Endothelial cell of umbilical vein (primary cell): ENCODE results near the gene EPN2. TPM values are rescaled to one million over a fixed set of nuclear protein-coding genes. Genes with fewer than 3 reads are reported as not detected.

ENCODE experiments used
- BruUV-seq: library from RNA; stranded (reverse); fragments of 400-500 nt; replicated peaks from 2 replicates; lab custom pipeline; 2021; lab: Mats Ljungman, UMichigan
- CTCF ChIA-PET: fragments of 300-600, 350-600 bp; sonication (Branson Sonifier 250); formaldehyde crosslinking; loops from one replicate; lab custom pipeline; 2021; ENCODE audit warnings: antibody characterized with exemption, inconsistent platforms; lab: Charles Lee
- POLR2A ChIA-PET: fragments of 300-600, 350-600 bp; sonication (Branson Sonifier 250); formaldehyde crosslinking; loops from one replicate; lab custom pipeline; 2021; ENCODE audit warnings: antibody characterized with exemption, inconsistent platforms; lab: Charles Lee
- DNase-seq: peaks from one replicate; pipeline ENCODE4 v3.0.0-alpha.2; 2011; ENCODE audit warnings: low read depth, low spot score
- FAIRE-seq: peaks from 2 replicates; lab custom pipeline; 2011; peaks lifted over from hg19 to GRCh38; lab: Jason Lieb, UNC
- H2AFZ ChIP-seq: 2 replicates; pipeline ENCODE4 v1.6.0; 2012; ENCODE audit warnings: low read depth, low read length, control low read depth, inconsistent platforms
- H3K27ac ChIP-seq: 2 replicates; pipeline ENCODE4 v1.5.1; 2011; ENCODE audit warnings: low read depth, mild to moderate bottlenecking, control low read depth, low read length, moderate library complexity; ENCODE audit not compliant: insufficient read depth
- H3K27me3 ChIP-seq, 2 experiments: 2 replicates each; pipeline versions ENCODE4 v1.6.0 to v1.6.1; 2011; ENCODE audit warnings: low read length in 2 of 2, mixed read lengths in 1 of 2; ENCODE audit not compliant: control insufficient read depth in 2 of 2, insufficient read depth in 2 of 2
- H3K36me3 ChIP-seq, 2 experiments: 2 replicates in 1 of 2; 3 replicates in 1 of 2; pipeline ENCODE4 v1.5.1; 2011; ENCODE audit warnings: low read length in 2 of 2, mild to moderate bottlenecking in 1 of 2, moderate library complexity in 1 of 2; ENCODE audit not compliant: control insufficient read depth in 2 of 2, insufficient read depth in 2 of 2; ENCODE audit errors: extremely low read depth in 1 of 2
- H3K4me1 ChIP-seq: 3 replicates; pipeline ENCODE4 v1.5.1; 2011; ENCODE audit warnings: mild to moderate bottlenecking, low read length; ENCODE audit not compliant: control insufficient read depth, insufficient read depth; ENCODE audit errors: extremely low read depth
- H3K4me2 ChIP-seq: 2 replicates; pipeline ENCODE4 v1.6.1; 2011; ENCODE audit warnings: low read length, control low read depth, mixed read lengths; ENCODE audit not compliant: insufficient read depth
- H3K4me3 ChIP-seq, 3 experiments: fragments of 200-600 bp in 1 of 3; sonication (generic), shearing (Covaris generic) in 1 of 3; replicated peaks in 1 of 3; 2 replicates each; pipeline ENCODE4 v1.5.1; 2011 to 2016; ENCODE audit warnings: control low read depth in 3 of 3, low read length in 3 of 3, mild to moderate bottlenecking in 2 of 3, inconsistent platforms in 1 of 3, low read depth in 1 of 3, moderate library complexity in 1 of 3; ENCODE audit not compliant: insufficient read depth in 1 of 3
- H3K79me2 ChIP-seq: 2 replicates; pipeline ENCODE4 v1.6.0; 2012; ENCODE audit warnings: low read length, inconsistent platforms; ENCODE audit not compliant: control insufficient read depth, insufficient read depth
- H3K9ac ChIP-seq: replicated peaks from 2 replicates; pipeline ENCODE3; 2011; ENCODE audit warnings: low read length, control low read depth; ENCODE audit not compliant: insufficient read depth; ENCODE audit errors: extremely low read depth
- H3K9me1 ChIP-seq: replicated peaks from 3 replicates; pipeline ENCODE4 v1.6.0; 2011; ENCODE audit warnings: mild to moderate bottlenecking, low read length; ENCODE audit not compliant: control insufficient read depth, insufficient read depth; ENCODE audit errors: extremely low read depth
- H3K9me3 ChIP-seq: replicated peaks from 2 replicates; pipeline ENCODE4 v1.5.1; 2012; ENCODE audit warnings: low read length, inconsistent platforms; ENCODE audit not compliant: control insufficient read depth, insufficient read depth
- H4K20me1 ChIP-seq: replicated peaks from 2 replicates; pipeline ENCODE3; 2011; ENCODE audit warnings: mild to moderate bottlenecking, low read length; ENCODE audit not compliant: control insufficient read depth, insufficient read depth; ENCODE audit errors: extremely low read depth
- CTCF ChIP-seq, 2 donors: IDR thresholded peaks; 1 replicate in 1 of 2; 2 replicates in 1 of 2; pipeline ENCODE4 v1.5.1; 2011; ENCODE audit warnings: low read length in 2 of 2, mild to moderate bottlenecking in 2 of 2, moderate library complexity in 2 of 2, control low read depth in 1 of 2, inconsistent platforms in 1 of 2, low read depth in 1 of 2; ENCODE audit not compliant: insufficient read depth in 1 of 2; ENCODE audit errors: extremely low read depth in 1 of 2
- EZH2 ChIP-seq: IDR thresholded peaks from 2 replicates; pipeline ENCODE4 v1.6.1; 2012; ENCODE audit warnings: borderline replicate concordance, low read depth, mild to moderate bottlenecking, moderate library complexity, low read length, inconsistent platforms; ENCODE audit not compliant: severe bottlenecking
- FOS ChIP-seq: IDR thresholded peaks from 2 replicates; pipeline ENCODE4 v1.6.1; 2011; ENCODE audit warnings: mild to moderate bottlenecking, low read length, moderate library complexity, borderline replicate concordance; ENCODE audit not compliant: insufficient read depth
- GATA2 ChIP-seq: IDR thresholded peaks from 2 replicates; pipeline ENCODE4 v1.7.0; 2011; ENCODE audit warnings: low read depth, mild to moderate bottlenecking, moderate library complexity, mixed read lengths, low read length; ENCODE audit not compliant: insufficient read length, insufficient read depth
- JUN ChIP-seq: IDR thresholded peaks from 2 replicates; pipeline ENCODE4 v1.6.1; 2011; ENCODE audit warnings: borderline replicate concordance, low read depth; ENCODE audit not compliant: insufficient read length, insufficient read depth
- MAX ChIP-seq: IDR thresholded peaks from 2 replicates; pipeline ENCODE4 v1.6.1; 2011; ENCODE audit not compliant: insufficient read depth, insufficient read length
- MYC ChIP-seq: IDR thresholded peaks from one replicate; pipeline ENCODE4 v1.6.1; 2011; ENCODE audit warnings: mild to moderate bottlenecking, low read depth, low read length
- POLR2A ChIP-seq: IDR thresholded peaks from 2 replicates; pipeline ENCODE4 v1.6.1; 2012; ENCODE audit warnings: low read depth, mild to moderate bottlenecking, control low read depth, low read length
- POLR2AphosphoS5 ChIP-seq: IDR thresholded peaks from 2 replicates; pipeline ENCODE4 v1.6.1; 2012; ENCODE audit warnings: low read depth, mild to moderate bottlenecking, control low read depth, low read length, moderate library complexity; ENCODE audit not compliant: insufficient read depth
- dilution Hi-C: fragments of 300-500 bp; cut with MboI; formaldehyde crosslinking; loops from one replicate; pipeline ENCODE4 v1.15.0; 2019; ENCODE audit warnings: low sequenced_read_pairs; ENCODE audit not compliant: extremely low pct_ligation_motif_present
- intact Hi-C: fragments of 100-400 bp; cut with micrococcal nuclease; formaldehyde crosslinking; loops from one replicate; pipeline ENCODE4 v1.10.0; 2022
- polyA plus RNA-seq, 4 experiments: library from polyadenylated mRNA; depleted of rRNA in 3 of 4; stranded (reverse) in 3 of 4; unstranded in 1 of 4; fragments of >200 nt; gene quantifications; 2 replicates each; pipeline versions ENCODE4 v1.2.1 to v1.2.3, GENCODE V29; 2011 to 2012; ENCODE audit warnings: missing spikeins in 1 of 4
- total RNA-seq: library from RNA; stranded (reverse); gene quantifications from 2 replicates; pipeline ENCODE4 v1.2.3, GENCODE V29; 2021

Gene EPN2
- total and polyA plus RNA-seq, 2 donors (not counting 3 experiments of a cell fraction or from before 2014, with no cell fraction given) = 40.3 to 70.5 TPM

DNA sequence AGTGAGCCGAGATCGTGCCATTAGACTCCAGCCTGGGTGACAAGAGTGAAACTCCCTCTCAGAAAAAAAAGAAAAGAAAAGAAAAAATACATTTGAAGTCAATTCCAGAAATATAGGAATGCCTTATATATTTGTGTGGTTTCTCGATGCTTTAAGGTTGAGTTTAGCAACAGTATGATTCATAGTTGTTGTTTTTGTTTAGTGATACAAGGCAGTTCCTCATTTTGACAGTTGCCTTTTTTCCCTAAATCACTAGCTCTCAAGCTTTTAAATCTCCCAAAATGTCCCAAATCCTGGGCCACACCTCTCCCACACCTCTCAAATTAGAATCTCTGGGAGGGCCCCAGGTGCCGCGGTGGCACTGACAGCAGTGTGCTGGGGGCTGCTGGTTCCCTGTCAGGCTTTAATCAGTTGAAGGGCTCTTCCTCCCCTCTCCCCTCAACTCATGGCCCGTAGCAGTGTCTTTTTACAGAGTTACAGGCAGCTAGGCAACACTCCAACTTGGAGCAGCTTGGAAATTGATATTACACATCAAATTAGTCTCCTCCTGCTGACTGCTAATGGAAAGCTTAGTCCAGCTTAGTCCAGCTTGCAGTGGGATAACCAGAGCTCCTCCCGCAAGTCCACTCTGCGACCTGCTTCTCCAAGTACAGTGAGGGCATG, 58.4 kb downstream of the EPN2 start:
- Histone ChIP-seq H3K79me2 (peaks cover 5% of the 10 kb centered on the region), H3K27me3 (no peaks in the 10 kb centered on the region), H3K9ac (no peak overlapping the region), H3K4me3 (no peak overlapping the region), H3K4me2 (no peak overlapping the region), H3K9me3 (no peaks in the 10 kb centered on the region), H3K36me3 (no peaks in the 10 kb centered on the region), H2AFZ (no peak overlapping the region), H3K27ac (no peak overlapping the region), H3K9me1 (no peaks in the 10 kb centered on the region), H4K20me1 (no peaks in the 10 kb centered on the region), H3K4me1 (no peaks in the 10 kb centered on the region)
- CTCF ChIA-PET = interaction anchor here (1.4 to 2.5 kb wide), 2 partner anchors 9 to 11 kb away, joined by 3 to 6 read pairs; no protein-coding TSS in a partner anchor
- POLR2A ChIA-PET = no interaction called here
- DNase-seq = no peak
- no peak for FAIRE-seq
- no peak for TF ChIP-seq GATA2
- TF ChIP-seq POLR2A = no peak
- no peak for TF ChIP-seq POLR2AphosphoS5
- no peak for TF ChIP-seq EZH2
- no peak for TF ChIP-seq FOS
- no peak for TF ChIP-seq MYC
- TF ChIP-seq CTCF (IDR thresholded peaks at IDR 0.05; ENCODE audit: extremely low read depth in 1 of 2, insufficient read depth in 1 of 2, low read depth in 1 of 2, low read length in 2 of 2) = no peak
- TF ChIP-seq MAX = no peak
- no peak for TF ChIP-seq JUN
- no TSS peak for BruUV-seq
- dilution Hi-C loops = no loop called here
- intact Hi-C loops = no loop called here
